K562 treated with DMSO at 1 percent for 24 hours (cell line): ENCODE data around the gene NPIPA8. TPM values are rescaled to one million over a fixed set of nuclear protein-coding genes. Genes with fewer than 3 reads are reported as not detected.

ENCODE experiments used
- total RNA-seq: library from RNA; unstranded; fragments of 300-600 nt; gene quantifications from 2 replicates; pipeline ENCODE4 v1.2.3, GENCODE V29; 2022; ENCODE audit warnings: low read depth; ENCODE audit not compliant: insufficient read depth

Gene NPIPA8
- 11.2 and 11.5 TPM in 2 replicates for total RNA-seq

DNA sequence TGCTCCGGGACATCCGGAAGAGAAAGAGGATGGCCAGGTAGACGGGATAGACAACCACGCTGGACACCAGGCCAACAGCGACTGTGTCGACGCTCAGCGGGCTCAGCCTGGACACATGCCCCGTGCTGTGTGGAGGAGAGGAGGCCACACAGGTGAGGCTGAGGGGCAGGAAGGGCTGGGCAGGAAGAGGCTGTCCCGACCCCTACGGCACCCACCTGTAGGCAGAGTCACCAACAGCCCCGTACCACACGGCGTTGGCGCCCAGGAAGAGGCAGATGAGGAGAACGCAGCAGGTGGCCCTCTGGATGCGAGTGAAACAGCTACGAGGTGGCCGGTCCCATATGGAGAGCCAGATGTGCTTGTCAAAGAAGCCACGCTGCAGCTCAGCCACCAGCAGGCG, at the start of gene NPIPA8:
Gene NPIPA8, minus strand, starts transcription at position 101 of the 400 bp plus-strand sequence. CDS start 4,074 bp downstream, outside the sequence.

Other genes starting within 250 kb of the NPIPA8 start
- 97.6 and 110 TPM in 2 replicates for gene NOMO2, start 225.4 kb upstream of the NPIPA8 start, total RNA-seq